ENCODE results near the gene MPZL1.
A peak's percentile ranks its signal among the peaks of the same experiment; 100 is the strongest.

Gene MPZL1

GRCh38 chr1:167721617-167722151 is at the start of gene MPZL1:
Gene MPZL1, plus strand, starts transcription at chr1:167721982. Its CDS starts 170 bp downstream, at chr1:167722152.
- peak; percentile 84 to 87 for DNase-seq (ENCODE audit: low read depth in 1 of 2, low spot score in 1 of 2)

GRCh38 chr1:167672831-167673230 is 49.0 kb upstream of the MPZL1 start:
- no peak for DNase-seq (ENCODE audit: low read depth in 1 of 2, low spot score in 1 of 2)

- no peak for DNase-seq (ENCODE audit: low read depth in 1 of 2, low spot score in 1 of 2)
These were observed 48.5 kb upstream of the MPZL1 start for GRCh38 chr1:167673265-167673664.

GRCh38 chr1:167674156-167674555 is 47.6 kb upstream of the MPZL1 start:
- no peak for DNase-seq (ENCODE audit: low read depth in 1 of 2, low spot score in 1 of 2)

- no peak for DNase-seq (ENCODE audit: low read depth in 1 of 2, low spot score in 1 of 2)
These were observed 46.3 kb upstream of the MPZL1 start for GRCh38 chr1:167675440-167675839.

GRCh38 chr1:167676205-167676915 is 45.4 kb upstream of the MPZL1 start:
- DNase-seq (ENCODE audit: low read depth in 1 of 2, low spot score in 1 of 2): no peak

GRCh38 chr1:167676916-167677848 is 44.6 kb upstream of the MPZL1 start:
- no peak for DNase-seq (ENCODE audit: low read depth in 1 of 2, low spot score in 1 of 2)

GRCh38 chr1:167678422-167678821 is 43.4 kb upstream of the MPZL1 start:
- no peak for DNase-seq (ENCODE audit: low read depth in 1 of 2, low spot score in 1 of 2)

- DNase-seq (ENCODE audit: low read depth in 1 of 2, low spot score in 1 of 2): no peak
These were observed 42.9 kb upstream of the MPZL1 start for GRCh38 chr1:167678838-167679237.

GRCh38 chr1:167679714-167680113 is 42.1 kb upstream of the MPZL1 start:
- no peak for DNase-seq (ENCODE audit: low read depth in 1 of 2, low spot score in 1 of 2)

GRCh38 chr1:167681024-167681423 is 40.8 kb upstream of the MPZL1 start:
- no peak for DNase-seq (ENCODE audit: low read depth in 1 of 2, low spot score in 1 of 2)

GRCh38 chr1:167681451-167682098 is 40.2 kb upstream of the MPZL1 start:
- DNase-seq (ENCODE audit: low read depth in 1 of 2, low spot score in 1 of 2): no peak

GRCh38 chr1:167683226-167683625 is 38.6 kb upstream of the MPZL1 start:
- no peak for DNase-seq (ENCODE audit: low read depth in 1 of 2, low spot score in 1 of 2)

GRCh38 chr1:167683641-167684502 is 37.9 kb upstream of the MPZL1 start:
- no peak for DNase-seq (ENCODE audit: low read depth in 1 of 2, low spot score in 1 of 2)

- DNase-seq (ENCODE audit: low read depth in 1 of 2, low spot score in 1 of 2): no peak
These were observed 35.9 kb upstream of the MPZL1 start for GRCh38 chr1:167685844-167686243.

- DNase-seq (ENCODE audit: low read depth in 1 of 2, low spot score in 1 of 2): peak; percentile 63 to 65
These were observed 33.8 kb upstream of the MPZL1 start for GRCh38 chr1:167687919-167688519.

GRCh38 chr1:167689567-167689920 is 32.2 kb upstream of the MPZL1 start:
- no peak for DNase-seq (ENCODE audit: low read depth in 1 of 2, low spot score in 1 of 2)

- no peak for DNase-seq (ENCODE audit: low read depth in 1 of 2, low spot score in 1 of 2)
These were observed 31.7 kb upstream of the MPZL1 start for GRCh38 chr1:167690053-167690452.

- no peak for DNase-seq (ENCODE audit: low read depth in 1 of 2, low spot score in 1 of 2)
These were observed 28.2 kb upstream of the MPZL1 start for GRCh38 chr1:167693425-167694045.

GRCh38 chr1:167694691-167695090 is 27.1 kb upstream of the MPZL1 start:
- no peak for DNase-seq (ENCODE audit: low read depth in 1 of 2, low spot score in 1 of 2)

Data from activated T-helper 1 cell treated with anti-CD3 and anti-CD28 coated beads, Interleukin-2, amount 50 U/mL, for 16 hours (primary cell).